Neural progenitor cell (in vitro differentiated cells): Measurements from ENCODE around the gene LGI4.

Source experiments
- CTCF ChIP-seq: fragments of 200-600 bp; sonication (generic); IDR thresholded peaks from 2 replicates; pipeline ENCODE4 v1.5.1; 2017; ENCODE audit warnings: antibody characterized with exemption, mild to moderate bottlenecking
- EZH2phosphoT487 ChIP-seq: fragments of 200-600 bp; sonication (generic); IDR thresholded peaks from 2 replicates; pipeline ENCODE4 v1.6.1; 2017; ENCODE audit warnings: antibody characterized with exemption

GRCh38 chr19:35171730-35172129 lies 36.9 kb upstream of the LGI4 start:
- no peak for TF ChIP-seq CTCF
- no peak for TF ChIP-seq EZH2phosphoT487
